Effector CD8-positive, alpha-beta T cell (primary cell): Measurements from ENCODE around the gene LRP1.
A peak's percentile ranks its signal among the peaks of the same experiment; 100 is the strongest.

Experiments used
- DNase-seq: peaks from one replicate; lab custom pipeline; 2025; lab: John Stamatoyannopoulos, UW

LRP1 gene

DNA sequence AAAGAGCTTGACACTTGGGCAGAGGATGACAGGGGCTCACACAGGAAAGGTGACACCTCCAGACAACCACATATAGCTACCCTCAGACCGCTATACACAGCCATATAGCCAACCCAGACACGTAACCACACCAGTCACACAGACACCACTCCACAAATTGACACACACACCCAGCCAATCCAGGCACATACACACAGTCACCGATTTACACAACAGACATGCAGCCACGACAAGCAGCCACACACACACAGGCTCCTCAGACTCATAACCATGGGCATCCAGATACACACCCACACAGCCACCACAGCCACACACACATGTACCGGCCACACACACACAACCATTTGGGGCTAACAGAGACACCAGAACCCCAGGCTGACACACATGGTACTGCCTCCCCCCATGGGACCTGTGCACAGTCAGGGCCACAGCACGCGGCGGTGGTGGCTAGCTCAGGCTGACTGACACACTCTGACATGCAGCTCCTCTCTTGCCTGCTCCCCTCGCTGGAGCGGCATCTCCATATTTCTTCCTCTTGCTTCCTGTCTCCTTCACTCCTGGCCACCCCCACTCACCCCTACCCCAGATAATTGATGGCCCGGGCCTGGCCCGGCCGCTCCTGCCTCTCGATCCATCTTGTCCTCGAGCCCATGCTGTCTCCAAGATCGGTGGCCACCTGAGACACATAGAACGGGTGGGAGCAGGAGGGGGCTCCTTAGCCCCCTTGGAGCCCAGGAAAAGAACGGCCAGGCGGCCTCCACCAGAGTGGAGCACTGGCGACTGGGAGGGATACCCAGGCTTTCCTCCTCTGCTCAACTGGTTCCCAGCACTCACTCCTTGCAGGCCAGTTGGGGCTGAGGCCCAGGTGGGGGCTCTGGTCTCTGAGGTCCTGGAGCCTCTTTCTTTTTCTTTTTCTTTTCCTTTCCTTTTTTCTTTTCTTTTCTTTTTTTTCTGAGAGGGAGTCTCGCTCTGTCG, 95.2 kb downstream of the LRP1 start:
- no peak for DNase-seq

DNA sequence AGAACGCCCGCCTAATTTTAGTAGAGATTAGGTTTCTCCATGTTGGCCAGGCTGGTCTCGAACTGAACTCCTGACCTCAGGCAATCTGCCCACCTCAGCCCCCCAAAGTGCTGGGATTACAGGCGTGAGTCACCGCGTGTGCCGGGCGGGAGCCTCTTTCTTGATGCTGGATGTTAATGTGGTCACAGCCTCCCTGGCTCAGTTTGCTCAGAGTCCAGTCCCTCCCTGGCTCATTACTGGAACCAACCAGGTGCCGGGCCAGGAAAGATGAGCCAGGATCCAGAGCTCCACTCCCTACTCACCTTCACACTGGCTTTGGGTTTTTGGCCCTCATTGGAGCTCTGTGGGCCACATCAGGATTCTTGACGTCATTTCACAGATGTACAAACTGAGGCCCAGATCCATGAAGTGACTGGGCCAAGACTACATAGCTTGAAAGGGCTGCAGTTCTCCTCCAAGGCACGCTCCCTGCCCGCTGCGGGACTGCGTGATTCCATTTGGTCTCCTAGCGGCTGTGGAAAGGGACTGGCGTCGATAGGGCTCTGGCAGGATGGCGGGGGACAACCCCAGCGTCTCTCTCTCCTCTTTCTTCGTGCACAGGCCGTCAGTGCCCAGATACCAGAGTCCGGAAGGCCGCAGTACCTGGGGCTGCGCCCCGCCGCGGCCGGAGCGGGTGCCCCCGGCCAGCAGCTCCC, 96.1 kb downstream of the LRP1 start:
- no peak for DNase-seq

DNA sequence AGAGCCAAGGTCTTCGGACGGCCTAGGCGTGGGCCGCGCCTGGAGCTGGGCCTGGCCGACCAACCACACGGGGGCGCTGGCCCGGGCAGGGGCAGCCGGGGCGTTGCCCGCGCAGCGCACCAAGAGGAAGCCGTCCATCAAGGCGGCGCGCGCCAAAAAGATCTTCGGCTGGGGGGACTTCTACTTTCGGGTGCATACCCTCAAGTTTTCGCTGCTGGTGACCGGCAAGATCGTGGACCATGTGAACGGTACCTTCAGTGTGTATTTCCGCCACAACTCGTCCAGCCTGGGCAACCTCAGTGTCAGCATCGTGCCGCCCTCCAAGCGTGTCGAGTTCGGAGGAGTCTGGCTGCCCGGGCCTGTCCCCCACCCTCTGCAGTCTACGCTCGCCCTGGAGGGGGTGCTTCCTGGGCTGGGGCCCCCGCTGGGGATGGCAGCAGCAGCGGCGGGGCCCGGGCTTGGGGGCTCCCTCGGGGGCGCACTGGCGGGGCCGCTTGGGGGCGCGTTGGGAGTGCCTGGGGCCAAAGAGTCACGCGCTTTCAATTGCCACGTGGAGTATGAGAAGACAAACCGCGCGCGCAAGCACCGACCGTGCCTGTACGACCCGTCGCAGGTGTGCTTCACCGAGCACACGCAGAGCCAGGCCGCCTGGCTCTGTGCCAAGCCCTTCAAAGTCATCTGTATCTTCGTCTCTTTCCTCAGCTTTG, 96.8 kb downstream of the LRP1 start:
- DNase-seq, result peak; percentile 63

DNA sequence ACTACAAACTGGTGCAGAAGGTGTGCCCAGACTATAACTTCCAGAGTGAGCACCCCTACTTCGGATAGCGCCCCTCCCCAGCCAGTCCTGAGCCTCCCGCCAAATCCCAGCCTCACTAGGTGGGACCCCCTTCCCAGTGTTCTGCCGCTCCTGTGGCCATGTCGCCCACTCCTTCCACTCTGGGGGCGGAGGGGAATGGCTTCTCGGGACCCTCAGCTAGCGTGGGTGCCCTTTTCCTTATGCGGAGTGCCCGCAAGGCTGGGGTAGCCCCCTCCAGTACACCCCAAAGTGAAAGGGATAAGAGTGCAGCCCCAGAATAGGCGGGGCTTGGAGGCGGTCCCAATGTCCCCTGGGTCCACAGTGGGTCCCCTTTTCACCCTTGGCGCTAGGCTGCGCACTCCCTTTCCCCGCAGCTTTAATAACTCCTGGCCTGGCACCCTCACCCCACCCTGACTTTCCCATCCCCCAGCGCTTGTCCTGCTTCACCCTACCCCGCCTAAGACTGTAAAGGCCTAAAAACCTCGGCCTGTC, 97.5 kb downstream of the LRP1 start:
- no peak for DNase-seq

DNA sequence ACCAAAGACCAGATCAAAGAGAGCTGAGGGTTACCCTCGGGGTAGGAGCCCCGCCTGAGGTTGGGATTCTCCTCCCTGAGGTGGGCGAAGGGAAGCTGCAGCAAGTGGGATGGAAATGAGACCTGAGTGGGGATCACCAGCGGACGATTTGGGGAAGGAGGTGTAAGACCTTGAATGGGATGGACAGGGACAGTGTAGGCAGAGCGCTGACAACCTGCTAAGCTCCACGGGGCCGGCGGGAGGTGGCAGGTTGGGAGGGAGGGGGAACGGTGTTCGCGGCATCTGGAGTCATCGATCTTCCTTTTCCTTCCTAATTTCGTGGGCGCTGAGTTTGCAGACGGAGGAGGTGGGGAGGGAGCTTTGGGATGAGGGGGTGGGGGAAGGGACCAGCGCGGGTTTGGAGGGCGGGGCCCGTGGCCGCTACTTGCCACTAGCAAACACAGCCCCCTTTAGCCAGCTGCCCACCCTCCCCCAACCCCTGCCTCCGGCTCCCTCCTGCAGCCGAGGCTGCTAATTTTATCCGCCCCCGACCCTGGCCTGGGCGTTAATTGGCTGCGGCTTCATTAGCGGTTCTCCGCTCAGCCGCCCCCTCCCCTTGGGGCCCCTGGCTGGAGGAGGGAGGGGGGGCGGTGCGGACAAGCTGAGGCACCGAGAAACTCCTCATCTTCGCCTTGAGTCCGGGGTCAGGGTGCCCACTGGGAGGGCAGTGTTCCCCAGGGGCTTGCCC, 98.5 kb downstream of the LRP1 start:
- no peak for DNase-seq

DNA sequence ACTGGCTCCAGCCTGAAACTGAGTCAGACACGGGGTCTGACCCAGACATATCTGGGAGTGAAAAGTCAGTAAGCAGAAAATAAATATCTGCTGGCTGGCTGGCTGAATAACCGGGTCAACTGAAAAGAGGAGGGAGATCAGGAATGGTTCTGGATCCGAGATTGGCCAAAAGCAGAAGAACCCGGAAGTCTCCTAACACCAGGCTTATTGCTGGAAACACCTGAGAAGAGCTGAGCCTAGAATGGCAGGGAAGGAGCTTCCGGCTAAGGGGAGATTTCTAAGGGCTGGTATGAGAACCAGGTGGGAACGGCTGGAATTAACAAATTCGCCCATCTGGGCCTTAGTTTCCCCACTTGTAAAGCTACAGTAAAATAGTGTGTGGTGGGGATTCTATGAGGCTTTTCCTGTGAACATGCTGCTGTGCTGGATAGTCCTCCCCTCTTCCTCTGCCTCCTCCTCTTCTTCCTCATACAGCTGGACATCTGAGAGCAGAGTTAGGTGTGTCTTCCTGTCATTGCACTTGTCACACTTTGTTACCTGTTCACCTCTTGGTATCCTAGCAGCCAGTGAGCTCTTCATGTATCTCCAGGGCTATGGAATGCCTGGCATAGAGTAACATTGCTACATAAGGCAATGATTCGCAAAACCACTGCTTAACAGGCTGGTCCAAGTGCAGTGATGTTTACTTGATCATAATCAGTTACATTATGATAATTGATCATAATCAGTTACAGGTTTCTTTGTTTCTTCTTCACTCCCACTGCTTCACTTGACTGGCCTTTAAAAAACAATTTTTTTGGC, 99.2 kb downstream of the LRP1 start:
- DNase-seq, result no peak

DNA sequence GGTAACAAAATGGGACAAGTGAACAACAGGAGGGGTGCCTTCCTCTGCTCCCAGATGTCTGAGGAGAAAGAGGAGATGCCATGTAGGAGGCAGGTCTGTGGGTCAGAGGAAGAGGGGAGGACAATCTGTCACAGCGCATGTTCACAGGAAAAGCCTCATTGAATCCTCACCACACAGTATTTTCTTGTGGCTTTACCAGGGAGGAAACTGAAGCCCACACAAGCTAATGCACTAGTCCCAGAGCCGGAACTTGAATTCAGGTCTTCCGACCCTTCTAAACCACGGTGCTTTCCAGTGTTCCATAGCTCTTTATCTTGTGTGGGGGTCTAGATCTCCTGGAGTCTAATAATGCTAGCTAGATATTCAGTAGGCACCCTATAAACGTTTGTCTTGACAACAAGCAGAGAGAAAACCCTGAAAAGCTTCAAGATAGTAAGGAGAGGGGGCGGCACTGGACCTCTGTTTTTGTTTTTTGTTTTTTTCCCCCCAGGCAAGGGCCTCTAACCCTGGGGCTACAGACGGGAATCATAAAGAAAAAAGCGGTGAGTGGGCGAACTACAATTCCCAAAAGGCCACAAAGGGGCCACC, 100.9 kb downstream of the LRP1 start:
- DNase-seq, result no peak

DNA sequence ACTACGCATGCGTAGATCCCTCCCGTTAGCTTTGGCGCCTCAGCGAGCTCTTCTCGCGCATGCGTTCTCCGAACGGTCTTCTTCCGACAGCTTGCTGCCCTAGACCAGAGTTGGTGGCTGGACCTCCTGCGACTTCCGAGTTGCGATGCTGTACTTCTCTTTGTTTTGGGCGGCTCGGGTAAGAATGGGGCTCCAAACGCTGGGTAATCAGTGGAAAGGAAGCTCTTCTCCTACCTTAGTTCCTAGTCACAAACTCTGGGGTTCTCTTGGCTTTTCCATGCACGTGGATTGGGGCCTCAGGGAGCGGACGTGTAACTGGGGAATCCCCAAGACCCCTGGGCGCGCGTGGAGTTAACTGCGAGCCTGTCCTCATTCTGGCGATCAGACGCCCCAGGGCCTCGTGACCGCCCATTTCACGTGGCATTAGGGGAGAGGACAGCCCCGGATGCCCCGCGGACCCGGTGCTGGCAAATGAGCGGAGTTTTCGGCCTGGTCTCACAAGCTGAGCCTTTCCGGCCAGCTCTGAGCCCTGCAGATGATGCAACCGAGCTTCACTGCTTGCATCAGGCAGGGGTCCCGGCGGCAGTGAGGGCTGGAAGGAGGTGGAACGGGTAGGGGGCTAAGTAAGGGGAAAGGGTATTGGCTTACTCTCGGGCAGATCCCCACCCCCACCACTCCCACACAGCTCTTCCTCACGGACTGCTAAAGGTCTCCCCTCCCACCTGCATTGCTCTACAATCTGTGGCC, 101.5 kb downstream of the LRP1 start, which contains the start of gene SHMT2:
SHMT2 (plus strand) TSS at position 78 of the 747 bp plus-strand sequence; CDS start at position 146, 68 bp downstream.
- peak; percentile 88 for DNase-seq

DNA sequence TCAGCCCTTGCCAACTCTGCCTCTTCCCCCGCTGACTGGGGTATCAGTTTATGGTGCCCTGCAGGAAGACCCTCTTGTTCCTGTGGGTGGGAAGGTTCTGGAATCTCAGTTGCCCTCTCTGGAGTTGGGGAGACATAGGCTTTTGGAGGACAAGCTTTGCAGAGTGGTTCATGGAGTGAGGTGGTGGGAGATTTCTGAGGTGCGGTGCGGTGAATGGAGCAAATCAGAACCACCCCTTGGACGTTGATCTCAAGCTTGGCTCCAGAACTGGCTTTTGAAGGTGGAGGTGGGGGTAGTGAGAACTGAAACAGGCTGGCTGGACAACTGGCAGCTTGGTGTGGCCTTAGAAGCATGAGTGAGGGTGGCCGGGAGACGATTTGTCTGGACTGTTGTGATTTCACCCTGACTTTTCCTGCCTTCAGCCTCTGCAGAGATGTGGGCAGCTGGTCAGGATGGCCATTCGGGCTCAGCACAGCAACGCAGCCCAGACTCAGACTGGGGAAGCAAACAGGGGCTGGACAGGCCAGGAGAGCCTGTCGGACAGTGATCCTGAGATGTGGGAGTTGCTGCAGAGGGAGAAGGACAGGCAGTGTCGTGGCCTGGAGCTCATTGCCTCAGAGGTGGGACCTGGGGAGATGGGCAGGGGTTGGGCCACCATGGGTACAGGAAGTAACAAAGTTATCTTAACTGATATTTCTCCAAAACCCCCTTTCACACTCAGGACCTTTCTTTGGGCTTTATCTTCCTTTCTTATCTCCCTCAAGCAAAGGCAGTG, 102.3 kb downstream of the LRP1 start:
- no peak for DNase-seq

DNA sequence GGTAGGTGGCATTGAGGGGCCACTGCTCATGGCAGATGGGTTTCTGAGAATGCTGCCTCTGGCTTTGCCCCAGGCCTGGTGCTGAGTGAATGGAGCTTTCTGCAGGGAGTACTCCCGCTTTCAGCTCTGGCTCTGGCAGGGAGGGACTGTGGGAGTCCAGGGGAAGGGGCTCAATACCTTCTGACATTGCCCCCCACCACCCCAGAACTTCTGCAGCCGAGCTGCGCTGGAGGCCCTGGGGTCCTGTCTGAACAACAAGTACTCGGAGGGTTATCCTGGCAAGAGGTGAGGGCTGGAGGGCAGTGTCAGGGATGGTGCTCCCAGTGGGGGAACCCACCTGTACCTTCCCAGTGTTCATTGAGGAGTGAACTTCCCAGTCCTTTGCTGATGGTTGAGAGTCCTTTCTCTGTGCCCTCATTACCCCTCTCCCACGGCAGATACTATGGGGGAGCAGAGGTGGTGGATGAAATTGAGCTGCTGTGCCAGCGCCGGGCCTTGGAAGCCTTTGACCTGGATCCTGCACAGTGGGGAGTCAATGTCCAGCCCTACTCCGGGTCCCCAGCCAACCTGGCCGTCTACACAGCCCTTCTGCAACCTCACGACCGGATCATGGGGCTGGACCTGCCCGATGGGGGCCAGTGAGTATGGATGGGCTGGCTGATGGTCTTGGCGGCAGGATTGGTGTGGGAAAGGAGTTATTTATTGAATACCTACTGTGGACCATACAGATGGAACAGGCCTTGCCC, 103.2 kb downstream of the LRP1 start:
- no peak for DNase-seq

DNA sequence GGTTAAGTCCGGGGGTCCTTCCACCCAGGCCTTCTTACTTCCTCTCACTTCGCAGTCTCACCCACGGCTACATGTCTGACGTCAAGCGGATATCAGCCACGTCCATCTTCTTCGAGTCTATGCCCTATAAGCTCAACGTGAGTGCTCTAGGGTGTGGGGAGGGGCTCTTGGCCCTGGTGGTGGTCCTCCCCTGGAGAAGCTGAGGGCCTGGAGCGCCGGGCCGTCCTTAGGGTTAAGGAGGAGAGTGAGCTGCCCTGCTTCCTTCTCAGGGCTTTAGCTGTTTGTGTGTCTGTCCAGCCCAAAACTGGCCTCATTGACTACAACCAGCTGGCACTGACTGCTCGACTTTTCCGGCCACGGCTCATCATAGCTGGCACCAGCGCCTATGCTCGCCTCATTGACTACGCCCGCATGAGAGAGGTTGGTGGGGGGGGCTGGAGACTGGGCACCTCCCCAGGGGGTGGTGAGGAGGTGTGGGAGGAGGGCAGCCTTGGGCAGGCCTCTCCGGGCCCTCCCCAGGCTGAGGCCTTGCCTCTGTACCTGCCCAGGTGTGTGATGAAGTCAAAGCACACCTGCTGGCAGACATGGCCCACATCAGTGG, 104.0 kb downstream of the LRP1 start:
- no peak for DNase-seq

DNA sequence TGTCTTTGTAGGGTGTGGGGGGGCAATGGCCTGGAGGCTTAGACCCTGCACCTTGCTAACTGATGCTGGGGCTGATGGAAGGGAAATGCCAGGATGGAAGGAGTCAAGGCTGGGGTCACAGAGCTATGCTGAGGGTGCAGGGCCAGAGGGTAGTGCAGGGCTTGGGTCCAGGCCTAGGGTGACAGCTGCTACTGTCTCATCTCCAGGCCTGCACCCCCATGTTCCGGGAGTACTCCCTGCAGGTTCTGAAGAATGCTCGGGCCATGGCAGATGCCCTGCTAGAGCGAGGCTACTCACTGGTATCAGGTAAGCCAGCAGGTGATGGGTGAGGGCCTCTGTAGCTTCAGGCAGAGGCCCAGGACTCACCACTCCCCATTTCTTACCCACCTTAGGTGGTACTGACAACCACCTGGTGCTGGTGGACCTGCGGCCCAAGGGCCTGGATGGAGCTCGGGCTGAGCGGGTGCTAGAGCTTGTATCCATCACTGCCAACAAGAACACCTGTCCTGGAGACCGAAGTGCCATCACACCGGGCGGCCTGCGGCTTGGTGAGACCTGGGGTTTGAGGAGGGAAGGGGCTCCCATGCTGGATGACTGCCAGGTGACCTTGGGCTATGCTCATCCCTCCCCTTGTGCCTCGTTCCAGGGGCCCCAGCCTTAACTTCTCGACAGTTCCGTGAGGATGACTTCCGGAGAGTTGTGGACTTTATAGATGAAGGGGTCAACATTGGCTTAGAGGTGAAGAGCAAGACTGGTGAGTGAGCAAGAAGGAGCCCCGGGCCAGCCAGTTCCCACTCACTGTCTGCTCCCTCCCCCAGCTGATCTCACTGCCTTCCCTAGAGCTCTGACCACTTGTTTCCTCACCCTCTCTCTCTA, 105.3 kb downstream of the LRP1 start:
- DNase-seq, result no peak

DNA sequence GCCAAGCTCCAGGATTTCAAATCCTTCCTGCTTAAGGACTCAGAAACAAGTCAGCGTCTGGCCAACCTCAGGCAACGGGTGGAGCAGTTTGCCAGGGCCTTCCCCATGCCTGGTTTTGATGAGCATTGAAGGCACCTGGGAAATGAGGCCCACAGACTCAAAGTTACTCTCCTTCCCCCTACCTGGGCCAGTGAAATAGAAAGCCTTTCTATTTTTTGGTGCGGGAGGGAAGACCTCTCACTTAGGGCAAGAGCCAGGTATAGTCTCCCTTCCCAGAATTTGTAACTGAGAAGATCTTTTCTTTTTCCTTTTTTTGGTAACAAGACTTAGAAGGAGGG, 105.9 kb downstream of the LRP1 start:
- DNase-seq, result no peak

DNA sequence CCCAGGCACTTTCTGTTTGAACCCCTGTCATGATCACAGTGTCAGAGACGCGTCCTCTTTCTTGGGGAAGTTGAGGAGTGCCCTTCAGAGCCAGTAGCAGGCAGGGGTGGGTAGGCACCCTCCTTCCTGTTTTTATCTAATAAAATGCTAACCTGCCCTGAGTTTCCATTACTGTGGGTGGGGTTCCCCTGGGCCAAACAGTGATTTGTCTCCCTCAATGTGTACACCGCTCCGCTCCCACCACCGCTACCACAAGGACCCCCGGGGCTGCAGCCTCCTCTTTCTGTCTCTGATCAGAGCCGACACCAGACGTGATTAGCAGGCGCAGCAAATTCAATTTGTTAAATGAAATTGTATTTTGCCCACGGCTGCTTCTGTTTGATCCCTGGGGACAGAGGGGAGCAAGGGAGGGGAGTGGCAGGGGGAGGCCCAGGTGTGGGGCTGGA, 106.3 kb downstream of the LRP1 start:
- no peak for DNase-seq

DNA sequence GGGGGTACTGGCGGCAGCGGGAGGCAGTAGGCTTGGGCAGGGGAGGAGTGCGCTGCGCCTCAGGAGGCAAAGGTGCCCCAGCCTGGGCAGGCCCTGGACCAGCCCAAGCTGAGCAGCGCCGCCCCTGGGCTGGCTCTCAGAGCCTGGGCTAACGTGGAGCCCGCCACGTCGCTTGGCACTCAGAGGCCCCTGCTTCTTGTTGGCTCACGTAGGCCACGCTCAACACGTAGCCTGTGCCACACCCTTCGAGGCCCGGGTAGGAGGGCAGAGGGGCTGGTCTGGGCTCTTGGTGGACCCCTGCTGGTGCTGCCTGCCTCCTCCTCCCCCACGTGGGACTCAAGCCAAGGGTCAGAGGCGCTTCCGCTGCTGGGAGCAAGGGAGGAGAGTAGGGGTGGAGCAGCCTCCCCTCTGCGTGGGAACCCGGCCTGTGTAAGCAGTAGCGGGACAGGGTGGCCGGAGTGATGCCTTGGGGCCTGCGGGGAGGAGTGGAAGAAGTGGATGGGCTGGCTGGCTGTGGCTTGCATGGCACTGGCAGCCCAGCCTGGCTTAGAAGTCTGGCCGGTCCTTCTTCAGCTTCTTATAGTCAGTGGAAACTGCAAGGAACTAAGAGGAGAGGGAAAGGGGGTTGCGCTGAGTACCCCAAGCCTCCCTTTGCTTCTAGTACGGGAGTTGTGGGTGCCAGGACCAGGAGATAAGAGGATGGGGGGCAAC, 106.9 kb downstream of the LRP1 start:
- no peak for DNase-seq

DNA sequence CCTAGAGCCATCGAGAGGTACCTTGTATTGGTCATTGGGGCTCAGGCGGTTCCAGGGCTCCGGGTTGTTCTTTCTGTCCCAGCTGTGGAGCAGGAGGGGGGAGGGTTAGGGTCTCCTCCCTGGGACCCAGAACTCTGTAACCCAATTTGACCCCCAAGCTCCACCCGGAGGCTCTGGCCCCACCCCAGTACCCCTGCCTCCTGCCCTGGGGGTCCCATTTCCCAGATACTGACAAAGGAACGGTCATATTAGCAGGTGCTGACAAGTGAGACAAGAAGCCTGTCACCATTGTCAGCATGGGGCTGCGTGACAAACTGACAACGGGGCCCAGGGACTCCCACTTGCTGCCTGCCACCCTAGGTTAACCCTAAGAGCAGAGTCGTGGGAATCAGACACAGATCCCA, 107.4 kb downstream of the LRP1 start:
- DNase-seq, result no peak
